HL-60 (cell line): ENCODE measurements around the gene PDCD7.

Experiments
- POLR2AphosphoS5 ChIP-seq: IDR thresholded peaks from 2 replicates; pipeline ENCODE4 v1.6.1; 2012; ENCODE audit warnings: low read depth
- TF ChIP-seq, protein P1 (sequence below): IDR thresholded peaks from one replicate; pipeline ENCODE4 v1.5.1; 2011; ENCODE audit warnings: low read length, control low read depth, inconsistent platforms; ENCODE audit not compliant: insufficient read depth

DNA sequence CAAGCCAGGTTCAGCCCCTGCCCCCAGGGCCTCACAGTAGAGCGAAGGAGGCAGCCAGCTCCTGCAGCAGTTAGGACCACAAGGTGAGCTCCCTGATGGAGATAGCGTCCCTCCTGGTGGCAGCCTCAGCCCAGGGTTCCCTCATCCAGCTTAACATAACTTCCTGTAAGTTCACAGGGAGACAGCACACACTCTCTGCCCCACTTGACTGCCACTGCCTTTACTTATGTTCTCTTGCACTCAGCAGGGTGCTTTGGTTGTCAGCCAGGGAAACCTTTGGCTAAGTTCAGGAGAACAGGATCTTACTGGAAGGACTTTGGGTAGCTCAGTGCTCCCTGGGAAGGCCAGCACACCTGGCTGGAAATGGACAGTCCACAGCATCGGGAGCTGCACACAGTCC lies 46.2 kb downstream of the PDCD7 start:
- TF ChIP-seq, protein P1, sequence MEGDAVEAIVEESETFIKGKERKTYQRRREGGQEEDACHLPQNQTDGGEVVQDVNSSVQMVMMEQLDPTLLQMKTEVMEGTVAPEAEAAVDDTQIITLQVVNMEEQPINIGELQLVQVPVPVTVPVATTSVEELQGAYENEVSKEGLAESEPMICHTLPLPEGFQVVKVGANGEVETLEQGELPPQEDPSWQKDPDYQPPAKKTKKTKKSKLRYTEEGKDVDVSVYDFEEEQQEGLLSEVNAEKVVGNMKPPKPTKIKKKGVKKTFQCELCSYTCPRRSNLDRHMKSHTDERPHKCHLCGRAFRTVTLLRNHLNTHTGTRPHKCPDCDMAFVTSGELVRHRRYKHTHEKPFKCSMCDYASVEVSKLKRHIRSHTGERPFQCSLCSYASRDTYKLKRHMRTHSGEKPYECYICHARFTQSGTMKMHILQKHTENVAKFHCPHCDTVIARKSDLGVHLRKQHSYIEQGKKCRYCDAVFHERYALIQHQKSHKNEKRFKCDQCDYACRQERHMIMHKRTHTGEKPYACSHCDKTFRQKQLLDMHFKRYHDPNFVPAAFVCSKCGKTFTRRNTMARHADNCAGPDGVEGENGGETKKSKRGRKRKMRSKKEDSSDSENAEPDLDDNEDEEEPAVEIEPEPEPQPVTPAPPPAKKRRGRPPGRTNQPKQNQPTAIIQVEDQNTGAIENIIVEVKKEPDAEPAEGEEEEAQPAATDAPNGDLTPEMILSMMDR = no peak
- no peak for TF ChIP-seq POLR2AphosphoS5
